ENCODE measurements around the gene MRPL51. TPM values are rescaled to one million over a fixed set of nuclear protein-coding genes. Genes with fewer than 3 reads are reported as not detected.

The MRPL51 gene
- total and polyA plus RNA-seq, 9 of the 15 experiments (the other 6 are each of a cell fraction or from before 2014, with no cell fraction given), result 127 to 727 (median 208) TPM

DNA sequence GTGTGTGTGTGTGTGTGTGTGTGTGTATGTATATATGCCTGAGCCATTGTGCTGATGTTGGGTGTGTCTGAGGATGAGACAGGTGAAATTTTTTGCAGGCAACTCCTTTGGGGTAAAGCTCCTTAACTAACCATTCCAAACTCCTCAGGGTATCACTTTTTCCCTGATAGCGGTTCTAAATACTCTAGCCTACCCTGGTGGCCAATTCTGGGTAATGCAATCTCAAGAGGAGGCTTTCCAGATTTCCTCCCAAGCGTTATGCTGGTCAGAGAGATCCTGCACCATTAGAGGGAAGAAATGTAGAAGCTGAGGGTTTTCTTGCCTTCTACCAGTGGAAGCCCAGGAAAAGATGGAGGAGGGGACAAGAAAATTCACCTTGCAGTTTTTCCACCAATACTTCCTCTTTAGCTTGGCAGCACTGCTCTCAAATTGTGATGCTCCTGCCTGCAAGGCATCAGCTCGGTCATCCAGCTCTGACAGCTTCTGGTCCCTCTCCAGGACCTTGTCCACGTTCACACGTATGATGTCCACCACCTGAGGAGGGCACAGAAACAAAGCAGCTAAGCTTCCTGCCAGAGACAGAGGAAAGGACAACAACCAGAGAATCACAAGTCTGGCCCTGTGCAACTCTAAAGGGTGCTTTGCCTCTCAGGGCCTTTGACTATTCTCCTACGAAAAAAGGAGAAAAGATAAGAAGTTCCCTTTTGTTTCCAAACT is 27.4 kb downstream of the MRPL51 start:
- intact Hi-C loops (cut with micrococcal nuclease) (loop anchor here (1.0 kb wide), 2 partner anchors 42 to 139 kb away; no protein-coding TSS in a partner anchor), in situ Hi-C loops (cut with MboI) (loop anchor here (25.0 kb wide), 1 partner anchor 403 kb away; no protein-coding TSS in a partner anchor)
- Histone ChIP-seq H2AFZ (ENCODE audit: low read depth, low read length) (no peak overlapping the region), H3K27ac (ENCODE audit: extremely low read depth, low read depth, low read length) (no peak overlapping the region), H3K79me2 (ENCODE audit: control insufficient read depth, insufficient read depth, low read length) (no peaks in the 10 kb centered on the region; the same call in 2 of the 3 replicates), H3K36me3 (ENCODE audit: control insufficient read depth, insufficient read depth, low read length) (peaks cover 14% of the 10 kb centered on the region; the same call in 2 of the 3 replicates), H3K9ac (ENCODE audit: insufficient read depth in 1 of 2, low read depth in 2 of 2, low read length in 2 of 2) (no peak overlapping the region), H3K9me1 (ENCODE audit: control insufficient read depth, insufficient read depth, low read length) (no peaks in the 10 kb centered on the region), H3K4me1 (replicated peaks in 1 of 2; ENCODE audit: control insufficient read depth in 2 of 2, insufficient read depth in 2 of 2, low read length in 2 of 2) (peaks cover 8 to 10% of the 10 kb centered on the region in 2 experiments; a peak in 4 of 5 replicates), H3K27me3 (ENCODE audit: control insufficient read depth in 2 of 2, insufficient read depth in 2 of 2, low read length in 2 of 2) (no peaks in the 10 kb centered on the region), H3K9me3 (replicated peaks; ENCODE audit: control insufficient read depth, insufficient read depth, low read depth, low read length) (no peaks in the 10 kb centered on the region), H4K20me1 (replicated peaks; ENCODE audit: control insufficient read depth, insufficient read depth, low read length) (no peaks in the 10 kb centered on the region), H3K4me2 (ENCODE audit: insufficient read depth, low read length) (no peak overlapping the region), H3K4me3 (no peak overlapping the region)
- CTCF ChIA-PET (ENCODE audit: low intra/inter-chr PET ratio), result interaction anchor here (0.8 to 3.1 kb wide), 7 partner anchors 42 to 270 kb away, joined by 3 to 19 read pairs (median 9); no protein-coding TSS in a partner anchor
- BruUV-seq (replicated peaks), result no TSS peak
- POLR2A ChIA-PET, result interaction anchor here (0.6 to 0.9 kb wide), 6 partner anchors 12 to 235 kb away, joined by 3 to 5 read pairs (median 3); no protein-coding TSS in a partner anchor
- ATAC-seq (peak; percentile 70), DNase-seq (ENCODE audit: extremely low read depth in 1 of 4, low spot score in 3 of 4) (peak; percentile 39 to 67 (median 48)), FAIRE-seq (peak; percentile 73)
- 23% methylated on average over 6 of the region's 6 CpGs for WGBS (ENCODE audit: insufficient coverage, low coverage, missing lambda C conversion rate)
- no peak for TF ChIP-seq RBM17 (IDR thresholded peaks at IDR 0.05; ENCODE audit: borderline replicate concordance, low read depth, low read length)
- TF ChIP-seq KLF16 (IDR thresholded peaks at IDR 0.05), result 0 out of 2 replicates have a peak, but pooled peaks have one; percentile 36
- peak; percentile 80 for TF ChIP-seq SMC3 (conservative IDR thresholded peaks at IDR 0.05; ENCODE audit: insufficient read depth, low read depth, low read length)
- TF ChIP-seq SRF (CRISPR knock-in tag; IDR thresholded peaks at IDR 0.05), result no peak
- TF ChIP-seq, protein P1, sequence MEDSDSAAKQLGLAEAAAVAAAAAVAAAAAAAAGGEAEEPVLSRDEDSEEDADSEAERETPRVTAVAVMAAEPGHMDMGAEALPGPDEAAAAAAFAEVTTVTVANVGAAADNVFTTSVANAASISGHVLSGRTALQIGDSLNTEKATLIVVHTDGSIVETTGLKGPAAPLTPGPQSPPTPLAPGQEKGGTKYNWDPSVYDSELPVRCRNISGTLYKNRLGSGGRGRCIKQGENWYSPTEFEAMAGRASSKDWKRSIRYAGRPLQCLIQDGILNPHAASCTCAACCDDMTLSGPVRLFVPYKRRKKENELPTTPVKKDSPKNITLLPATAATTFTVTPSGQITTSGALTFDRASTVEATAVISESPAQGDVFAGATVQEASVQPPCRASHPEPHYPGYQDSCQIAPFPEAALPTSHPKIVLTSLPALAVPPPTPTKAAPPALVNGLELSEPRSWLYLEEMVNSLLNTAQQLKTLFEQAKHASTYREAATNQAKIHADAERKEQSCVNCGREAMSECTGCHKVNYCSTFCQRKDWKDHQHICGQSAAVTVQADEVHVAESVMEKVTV (CRISPR knock-in tag; IDR thresholded peaks at IDR 0.05), result peak; percentile 86
- TF ChIP-seq ARID2 (IDR thresholded peaks at IDR 0.05), result peak; percentile 45; the same call in 1 of the 2 replicates
- TF ChIP-seq RAD21 (CRISPR knock-in tag; conservative IDR thresholded peaks at IDR 0.05 in 1 of 2, IDR thresholded peaks at IDR 0.05 in 1 of 2), result peak; percentile 86 to 94
- TF ChIP-seq CC2D1A (IDR thresholded peaks at IDR 0.05), result peak; percentile 71
- TF ChIP-seq, protein P2, sequence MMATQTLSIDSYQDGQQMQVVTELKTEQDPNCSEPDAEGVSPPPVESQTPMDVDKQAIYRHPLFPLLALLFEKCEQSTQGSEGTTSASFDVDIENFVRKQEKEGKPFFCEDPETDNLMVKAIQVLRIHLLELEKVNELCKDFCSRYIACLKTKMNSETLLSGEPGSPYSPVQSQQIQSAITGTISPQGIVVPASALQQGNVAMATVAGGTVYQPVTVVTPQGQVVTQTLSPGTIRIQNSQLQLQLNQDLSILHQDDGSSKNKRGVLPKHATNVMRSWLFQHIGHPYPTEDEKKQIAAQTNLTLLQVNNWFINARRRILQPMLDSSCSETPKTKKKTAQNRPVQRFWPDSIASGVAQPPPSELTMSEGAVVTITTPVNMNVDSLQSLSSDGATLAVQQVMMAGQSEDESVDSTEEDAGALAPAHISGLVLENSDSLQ (IDR thresholded peaks at IDR 0.05), result no peak
- TF ChIP-seq ZNF24 (IDR thresholded peaks at IDR 0.05), result peak; percentile 20; the same call in 1 of the 2 replicates
- TF ChIP-seq, protein P3, sequence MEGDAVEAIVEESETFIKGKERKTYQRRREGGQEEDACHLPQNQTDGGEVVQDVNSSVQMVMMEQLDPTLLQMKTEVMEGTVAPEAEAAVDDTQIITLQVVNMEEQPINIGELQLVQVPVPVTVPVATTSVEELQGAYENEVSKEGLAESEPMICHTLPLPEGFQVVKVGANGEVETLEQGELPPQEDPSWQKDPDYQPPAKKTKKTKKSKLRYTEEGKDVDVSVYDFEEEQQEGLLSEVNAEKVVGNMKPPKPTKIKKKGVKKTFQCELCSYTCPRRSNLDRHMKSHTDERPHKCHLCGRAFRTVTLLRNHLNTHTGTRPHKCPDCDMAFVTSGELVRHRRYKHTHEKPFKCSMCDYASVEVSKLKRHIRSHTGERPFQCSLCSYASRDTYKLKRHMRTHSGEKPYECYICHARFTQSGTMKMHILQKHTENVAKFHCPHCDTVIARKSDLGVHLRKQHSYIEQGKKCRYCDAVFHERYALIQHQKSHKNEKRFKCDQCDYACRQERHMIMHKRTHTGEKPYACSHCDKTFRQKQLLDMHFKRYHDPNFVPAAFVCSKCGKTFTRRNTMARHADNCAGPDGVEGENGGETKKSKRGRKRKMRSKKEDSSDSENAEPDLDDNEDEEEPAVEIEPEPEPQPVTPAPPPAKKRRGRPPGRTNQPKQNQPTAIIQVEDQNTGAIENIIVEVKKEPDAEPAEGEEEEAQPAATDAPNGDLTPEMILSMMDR (IDR thresholded peaks at IDR 0.05 in 2 of 3, conservative IDR thresholded peaks at IDR 0.05 in 1 of 3; ENCODE audit: insufficient read depth in 2 of 3, low read depth in 1 of 3, low read length in 3 of 3), result peak; percentile 76 to 91 (median 80)
- TF ChIP-seq NR2C2 (CRISPR knock-in tag; IDR thresholded peaks at IDR 0.05), result no peak
- TF ChIP-seq NR2C2 (tag; IDR thresholded peaks at IDR 0.05), result no peak
- TF ChIP-seq, protein P4, sequence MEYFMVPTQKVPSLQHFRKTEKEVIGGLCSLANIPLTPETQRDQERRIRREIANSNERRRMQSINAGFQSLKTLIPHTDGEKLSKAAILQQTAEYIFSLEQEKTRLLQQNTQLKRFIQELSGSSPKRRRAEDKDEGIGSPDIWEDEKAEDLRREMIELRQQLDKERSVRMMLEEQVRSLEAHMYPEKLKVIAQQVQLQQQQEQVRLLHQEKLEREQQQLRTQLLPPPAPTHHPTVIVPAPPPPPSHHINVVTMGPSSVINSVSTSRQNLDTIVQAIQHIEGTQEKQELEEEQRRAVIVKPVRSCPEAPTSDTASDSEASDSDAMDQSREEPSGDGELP (CRISPR knock-in tag; IDR thresholded peaks at IDR 0.05; ENCODE audit: borderline replicate concordance), result no peak
